SH-SY5Y (cell line): ENCODE data around the gene FAM209B.

Experiments used
- GATA2 ChIP-seq: IDR thresholded peaks from 2 replicates; pipeline ENCODE4 v1.6.1; 2011; ENCODE audit warnings: mild to moderate bottlenecking, low read depth, low read length
- GATA3 ChIP-seq: IDR thresholded peaks from 2 replicates; pipeline ENCODE4 v1.6.1; 2011; ENCODE audit warnings: low read depth, mild to moderate bottlenecking, low read length, moderate library complexity

DNA sequence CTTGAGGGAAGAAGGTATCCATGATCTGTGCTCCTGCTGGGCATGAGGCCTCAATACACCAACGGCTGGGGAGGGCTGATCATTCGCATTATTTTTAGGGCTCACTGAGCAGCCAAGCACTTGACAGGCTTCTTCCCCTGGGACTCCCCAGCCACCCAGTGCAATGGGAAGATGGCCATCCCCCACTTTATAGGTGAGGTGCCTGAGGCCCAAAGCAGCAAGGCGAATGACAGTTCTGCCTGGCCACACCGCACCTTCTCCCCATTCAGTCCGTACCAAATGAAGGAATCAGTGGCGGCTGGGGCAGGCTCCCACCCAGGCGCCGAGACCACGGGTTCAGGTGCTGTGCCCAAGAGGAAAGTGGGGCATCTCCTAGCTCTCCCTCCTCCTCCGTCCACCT, 12.9 kb upstream of the FAM209B start:
- TF ChIP-seq GATA2 (no peak), GATA3 (no peak)
